ENCODE results near the gene ADAMTSL5.
"Not testable (repeated sequence)": the region's sequence is repeated elsewhere in the genome, so short reads cannot be mapped to it uniquely, and the experiment has no call there.

Gene ADAMTSL5

GRCh38 chr19:1512671-1513498 is at the start of gene ADAMTSL5:
Gene ADAMTSL5 (minus strand): TSS chr19:1513019. CDS start chr19:1510943, 2,076 bp downstream.
- no peak for TF ChIP-seq GATA1 (IDR thresholded peaks at IDR 0.05; ENCODE audit: low read depth, low read length)
- no peak for TF ChIP-seq POLR2A (IDR thresholded peaks at IDR 0.05; ENCODE audit: low read length)
- peak; percentile 83 to 87 for DNase-seq

GRCh38 chr19:1561236-1561842 is 48.5 kb upstream of the ADAMTSL5 start:
- DNase-seq: no peak
- TF ChIP-seq GATA1 (IDR thresholded peaks at IDR 0.05; ENCODE audit: low read depth, low read length) (no peak), POLR2A (IDR thresholded peaks at IDR 0.05; ENCODE audit: low read length) (no peak)

- TF ChIP-seq GATA1 (IDR thresholded peaks at IDR 0.05; ENCODE audit: low read depth, low read length) (no peak), POLR2A (IDR thresholded peaks at IDR 0.05; ENCODE audit: low read length) (no peak)
- DNase-seq: no peak
These were observed 47.6 kb upstream of the ADAMTSL5 start for GRCh38 chr19:1560286-1560882.

DNA sequence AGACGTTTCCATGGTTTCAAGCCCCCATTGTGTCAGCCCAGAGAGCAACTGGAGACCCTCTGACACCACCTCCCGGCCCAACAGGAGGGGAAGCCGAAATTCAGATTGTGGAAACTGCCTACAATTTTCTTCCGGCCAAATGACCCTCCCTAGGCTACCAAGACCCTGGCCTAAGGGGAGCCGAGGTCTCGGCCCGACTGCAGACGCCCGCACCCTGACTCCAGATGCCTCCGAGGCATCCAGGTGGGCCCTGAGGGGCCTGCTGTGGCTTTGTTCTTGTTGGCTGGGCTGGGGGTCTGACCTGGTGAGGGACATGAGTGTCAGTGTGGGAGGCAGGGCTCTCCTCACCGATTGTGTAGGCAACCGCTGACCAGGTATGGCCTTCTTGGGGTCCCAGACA is 45.7 kb upstream of the ADAMTSL5 start:
- no peak for DNase-seq

DNA sequence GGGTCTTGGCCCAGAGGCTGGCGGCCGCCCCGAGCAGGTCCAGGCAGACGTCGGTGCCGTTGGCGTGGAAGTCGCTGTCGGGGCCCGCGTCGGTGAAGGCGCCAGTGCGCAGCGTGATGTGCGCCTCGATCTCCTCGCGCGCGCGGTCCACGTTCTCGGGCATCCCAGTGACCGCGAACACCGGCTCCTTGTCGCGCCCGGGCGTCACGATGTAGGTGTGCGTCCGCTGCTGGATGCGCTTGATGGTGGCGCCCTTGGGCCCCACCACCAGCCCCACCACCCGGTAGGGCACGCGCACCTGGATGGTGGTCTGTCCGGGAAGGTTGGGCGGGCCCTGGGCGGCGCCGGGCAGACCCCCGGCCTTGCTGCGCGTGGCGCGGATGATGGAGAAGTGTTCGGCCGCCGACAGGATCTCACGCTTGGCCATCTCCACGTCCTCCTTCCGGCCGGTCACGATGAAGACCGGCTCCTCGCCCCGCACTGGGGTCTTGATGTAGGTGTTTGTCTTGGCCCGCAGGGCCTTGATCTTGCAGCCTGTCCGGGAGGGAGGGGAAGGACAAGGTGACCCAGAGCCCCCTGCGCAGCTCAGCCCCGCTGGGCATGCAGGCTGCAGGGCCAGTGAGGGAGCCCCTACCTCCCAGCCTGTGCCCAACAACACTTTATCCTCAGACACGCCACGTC is 43.7 kb upstream of the ADAMTSL5 start:
- no peak for DNase-seq
- TF ChIP-seq GATA1 (IDR thresholded peaks at IDR 0.05; ENCODE audit: low read depth, low read length): no peak
- no peak for TF ChIP-seq POLR2A (IDR thresholded peaks at IDR 0.05; ENCODE audit: low read length)

More for the DNA sequence above, 45.7 kb upstream of the ADAMTSL5 start:
- no peak for TF ChIP-seq POLR2A (IDR thresholded peaks at IDR 0.05; ENCODE audit: low read length)
- TF ChIP-seq GATA1 (IDR thresholded peaks at IDR 0.05; ENCODE audit: low read depth, low read length): no peak

DNA sequence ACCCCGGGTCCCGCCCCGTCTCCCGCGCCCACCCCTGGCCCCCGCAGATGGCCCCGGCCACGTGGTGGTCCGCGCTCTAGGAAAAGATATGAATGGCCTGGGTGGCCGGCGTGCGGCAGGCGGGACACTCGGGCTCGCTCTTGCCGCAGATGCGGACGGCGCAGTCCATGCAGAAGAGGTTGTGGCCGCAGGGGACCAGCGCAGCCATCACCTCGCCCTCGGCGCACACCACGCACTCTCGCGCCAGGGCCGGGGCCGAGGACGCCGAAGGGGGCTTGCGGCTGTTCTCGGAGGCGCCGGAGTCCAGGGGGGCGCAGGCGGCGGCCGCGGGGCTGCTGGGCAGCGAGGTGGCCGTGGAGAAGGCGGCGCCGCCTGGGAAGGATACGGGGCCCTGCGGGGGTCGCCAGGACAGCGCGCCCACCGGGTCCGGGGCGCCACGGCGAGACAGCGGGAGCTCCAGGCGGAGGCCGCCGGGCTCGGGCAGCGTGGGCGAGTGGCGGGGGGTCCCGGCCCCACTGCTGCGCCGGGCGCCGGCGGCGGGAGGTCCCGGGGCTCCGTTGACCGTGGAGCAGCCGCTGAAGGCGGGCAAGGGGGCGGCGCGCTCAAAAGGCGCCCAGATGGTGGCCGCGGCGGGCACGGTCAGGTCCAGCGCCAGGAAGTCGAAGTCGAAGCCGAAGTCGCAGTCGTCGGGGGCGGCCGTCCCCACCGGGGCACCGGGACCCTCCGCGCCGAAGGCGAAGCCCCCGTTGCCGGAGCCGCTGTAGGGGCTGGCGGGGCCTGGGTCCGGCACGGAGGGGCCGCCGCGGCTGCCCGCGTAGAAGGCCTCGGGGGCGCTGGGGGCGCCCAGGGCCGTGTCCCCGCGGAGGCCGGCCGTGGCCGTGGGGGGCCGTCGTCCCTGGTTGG is 42.9 kb upstream of the ADAMTSL5 start:
- no peak for TF ChIP-seq POLR2A (IDR thresholded peaks at IDR 0.05; ENCODE audit: low read length)
- no peak for DNase-seq

GRCh38 chr19:1554968-1555367 is 42.1 kb upstream of the ADAMTSL5 start:
- TF ChIP-seq GATA1 (IDR thresholded peaks at IDR 0.05; ENCODE audit: low read depth, low read length) (no peak), POLR2A (IDR thresholded peaks at IDR 0.05; ENCODE audit: low read length) (no peak)
- no peak for DNase-seq

DNA sequence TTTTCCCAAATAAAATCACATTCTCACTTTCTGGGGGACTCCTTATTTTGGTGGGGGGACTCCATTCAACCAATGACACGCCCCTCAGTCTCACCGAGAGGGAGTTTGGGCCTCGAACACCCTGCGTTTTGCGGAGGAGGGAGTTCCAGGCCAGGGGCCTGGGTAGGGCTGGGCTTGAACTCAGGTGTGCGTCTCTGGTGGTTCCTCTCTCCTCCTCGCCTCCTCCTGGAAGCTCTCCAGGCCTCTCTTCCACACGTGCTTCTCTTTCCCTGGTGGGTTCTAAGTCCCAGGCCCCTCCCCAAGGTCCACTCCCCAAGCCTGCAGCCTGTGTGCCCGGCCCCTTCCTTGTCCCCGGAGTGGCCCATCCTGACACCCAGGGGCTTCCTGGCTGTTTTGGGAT is 40.6 kb upstream of the ADAMTSL5 start:
- DNase-seq: no peak
- TF ChIP-seq GATA1 (IDR thresholded peaks at IDR 0.05; ENCODE audit: low read depth, low read length): no peak
- no peak for TF ChIP-seq POLR2A (IDR thresholded peaks at IDR 0.05; ENCODE audit: low read length)

GRCh38 chr19:1551068-1552040 is 38.5 kb upstream of the ADAMTSL5 start:
- TF ChIP-seq GATA1 (IDR thresholded peaks at IDR 0.05; ENCODE audit: low read depth, low read length): no peak
- no peak for TF ChIP-seq POLR2A (IDR thresholded peaks at IDR 0.05; ENCODE audit: low read length)
- no peak for DNase-seq

DNA sequence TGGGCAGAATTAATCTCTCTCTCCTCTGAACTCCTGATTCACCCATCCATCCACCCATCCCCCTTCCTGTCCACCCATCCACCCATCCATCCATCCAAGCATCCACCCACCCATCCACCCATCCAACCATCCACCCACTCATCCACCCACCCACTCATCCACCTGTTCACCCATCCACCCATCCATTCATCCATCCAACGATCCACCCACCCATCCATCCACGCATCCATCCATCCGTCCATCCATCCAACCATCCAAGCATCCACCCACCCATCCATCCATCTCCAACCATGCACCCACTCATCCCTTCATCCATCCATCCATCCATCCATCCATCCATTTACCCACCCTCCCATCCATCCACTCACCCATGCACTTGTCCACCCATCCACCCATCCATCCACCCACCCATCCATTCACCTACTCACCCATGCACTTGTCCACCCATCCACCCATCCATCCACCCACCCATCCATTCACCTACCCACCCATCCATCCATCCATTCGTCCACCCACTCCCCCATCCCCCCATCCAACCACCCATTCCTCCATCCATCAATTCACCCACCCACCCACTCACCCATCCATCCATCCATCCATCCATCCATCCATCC is 36.6 kb upstream of the ADAMTSL5 start:
- TF ChIP-seq GATA1 (IDR thresholded peaks at IDR 0.05; ENCODE audit: low read depth, low read length) (no peak), POLR2A (IDR thresholded peaks at IDR 0.05; ENCODE audit: low read length) (no peak)
- DNase-seq: no peak

DNA sequence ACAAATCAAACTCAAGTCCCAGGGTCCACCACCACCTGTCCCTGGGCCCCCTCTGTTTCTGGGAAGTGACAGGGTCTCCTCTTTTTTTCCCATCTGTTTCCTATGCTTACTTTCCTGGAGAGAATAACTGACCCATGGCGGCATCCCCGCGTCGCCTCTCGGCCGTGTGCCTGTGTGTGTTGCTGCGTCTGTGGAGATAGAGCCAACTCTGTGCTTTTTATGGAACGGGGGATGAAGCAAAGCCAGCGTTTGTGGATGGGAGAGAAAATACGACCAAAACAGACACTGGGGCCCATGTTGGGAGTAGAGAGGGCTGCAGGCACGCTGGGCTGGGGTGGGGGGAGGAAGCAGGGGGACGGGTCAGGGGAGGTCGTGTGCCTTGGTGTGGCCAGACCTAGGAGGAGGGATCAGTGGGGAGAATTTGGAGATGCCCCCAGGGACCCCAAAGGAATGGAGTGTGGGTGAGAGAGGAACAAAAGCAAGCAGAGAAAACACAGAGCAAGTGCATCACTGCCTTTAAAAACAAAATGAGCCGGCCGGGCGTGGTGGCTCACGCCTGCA is 27.6 kb upstream of the ADAMTSL5 start:
- TF ChIP-seq GATA1 (IDR thresholded peaks at IDR 0.05; ENCODE audit: low read depth, low read length): no peak
- TF ChIP-seq POLR2A (IDR thresholded peaks at IDR 0.05; ENCODE audit: low read length): no peak

GRCh38 chr19:1539749-1540148 is 26.9 kb upstream of the ADAMTSL5 start:
- DNase-seq: not testable (repeated sequence)

More for the DNA sequence above, 27.6 kb upstream of the ADAMTSL5 start:
- no peak for DNase-seq
